Measurements from ENCODE around the gene SRP14. TPM values are rescaled to one million over a fixed set of nuclear protein-coding genes. Genes with fewer than 3 reads are reported as not detected.
"Not testable (repeated sequence)": the region's sequence is repeated elsewhere in the genome, so short reads cannot be mapped to it uniquely, and the experiment has no call there.

SRP14 gene
- total RNA-seq, 2 experiments from 2014 or later = 195 to 206 TPM

DNA sequence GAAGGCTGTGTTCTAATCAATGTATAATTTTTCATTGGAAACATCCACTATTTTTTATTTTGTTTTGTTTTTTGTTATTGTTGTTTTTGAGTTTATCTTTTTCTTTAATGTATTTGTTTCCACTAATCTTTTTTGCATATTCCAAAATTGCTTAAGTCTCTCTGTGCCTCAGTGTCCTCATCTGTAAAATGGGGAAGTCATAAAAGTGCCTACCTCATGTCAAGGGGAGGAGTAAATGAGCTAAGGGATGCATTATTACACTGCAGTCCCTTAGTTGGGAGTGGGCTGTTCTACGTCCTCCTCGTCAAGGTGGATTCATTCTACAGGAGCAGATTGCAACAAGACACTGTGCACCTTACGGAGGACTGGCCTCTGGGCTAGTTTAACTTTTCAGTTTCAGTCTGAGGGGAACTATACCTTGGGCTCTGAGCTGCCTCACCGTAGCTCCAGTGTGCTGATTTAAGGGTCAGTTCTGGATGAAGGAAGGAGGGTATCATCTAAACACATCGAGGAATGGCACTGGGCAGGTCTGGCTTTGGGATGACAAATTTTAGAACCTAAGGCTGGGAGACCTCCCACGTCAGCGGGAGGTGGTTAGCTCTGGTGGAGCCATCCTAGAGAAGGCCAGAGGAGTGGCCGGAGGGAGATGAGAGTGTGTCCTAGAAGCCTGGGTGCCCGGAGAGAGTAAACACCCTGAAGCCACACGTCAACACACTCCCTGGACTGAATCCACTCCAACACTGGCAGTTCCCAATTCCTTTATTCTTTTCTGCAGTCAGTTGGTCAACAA lies 5.1 kb upstream of the SRP14 start:
- POLR2A ChIA-PET = no interaction called here
- CTCF ChIA-PET = interaction anchor here (0.8 to 1.2 kb wide), 4 partner anchors 59 to 231 kb away, joined by 3 read pairs; no protein-coding TSS in a partner anchor

- CTCF ChIA-PET = no interaction called here
- POLR2A ChIA-PET = interaction anchor here (0.9 kb wide), 1 partner anchor 57 kb away, joined by 3 read pairs; no protein-coding TSS in a partner anchor
Observed at GRCh38 chr15:40042791-40043320, 3.9 kb upstream of the SRP14 start.

GRCh38 chr15:40040770-40041169 lies 1.8 kb upstream of the SRP14 start:
- POLR2A ChIA-PET = no interaction called here
- CTCF ChIA-PET = interaction anchor here (1.0 to 2.9 kb wide), 4 partner anchors 61 to 234 kb away, joined by 3 to 11 read pairs (median 5); partner anchors contain the start of gene BMF

DNA sequence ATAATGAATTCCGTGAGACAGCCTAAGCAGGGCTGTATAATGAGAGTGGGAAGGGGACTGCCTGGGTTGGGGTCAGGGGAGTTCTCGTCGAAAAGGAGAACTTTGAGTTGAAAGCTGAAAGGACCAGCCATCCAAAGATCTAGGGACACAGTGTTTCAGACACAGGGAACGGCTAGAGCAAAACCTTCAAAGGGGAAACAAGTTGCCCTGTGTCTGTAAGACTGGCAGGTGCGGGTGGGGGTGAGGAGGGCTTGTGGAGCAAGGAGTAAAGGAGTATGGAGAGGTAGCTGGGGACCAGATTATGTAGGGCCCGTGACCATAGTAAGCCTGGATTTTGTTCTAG lies 1.3 kb upstream of the SRP14 start:
- CTCF ChIA-PET = interaction anchor here (0.9 to 2.9 kb wide), 7 partner anchors 61 to 329 kb away, joined by 3 to 11 read pairs (median 4); partner anchors contain the start of gene BMF

GRCh38 chr15:40038275-40038637 lies 725 bp downstream of the SRP14 start:
- CTCF ChIA-PET = interaction anchor here (0.9 to 2.1 kb wide), 5 partner anchors 9 to 236 kb away, joined by 3 to 9 read pairs (median 6); partner anchors contain the start of gene BMF
- POLR2A ChIA-PET = interaction anchor here (0.6 to 1.0 kb wide), 2 partner anchors 10 to 105 kb away, joined by 6 to 8 read pairs; no protein-coding TSS in a partner anchor

More for the DNA sequence above, 1.3 kb upstream of the SRP14 start:
- POLR2A ChIA-PET = interaction anchor here (0.9 to 1.3 kb wide), 2 partner anchors 62 to 122 kb away, joined by 3 to 4 read pairs; no protein-coding TSS in a partner anchor

- ChIA-PET CTCF (interaction anchor here (0.8 to 2.1 kb wide), 5 partner anchors 10 to 237 kb away, joined by 3 to 8 read pairs (median 6); partner anchors contain the start of gene BMF), POLR2A (interaction anchor here (1.0 kb wide), 1 partner anchor 11 kb away, joined by 6 read pairs; no protein-coding TSS in a partner anchor)
Observed at GRCh38 chr15:40037721-40038120, 1.3 kb downstream of the SRP14 start.

DNA sequence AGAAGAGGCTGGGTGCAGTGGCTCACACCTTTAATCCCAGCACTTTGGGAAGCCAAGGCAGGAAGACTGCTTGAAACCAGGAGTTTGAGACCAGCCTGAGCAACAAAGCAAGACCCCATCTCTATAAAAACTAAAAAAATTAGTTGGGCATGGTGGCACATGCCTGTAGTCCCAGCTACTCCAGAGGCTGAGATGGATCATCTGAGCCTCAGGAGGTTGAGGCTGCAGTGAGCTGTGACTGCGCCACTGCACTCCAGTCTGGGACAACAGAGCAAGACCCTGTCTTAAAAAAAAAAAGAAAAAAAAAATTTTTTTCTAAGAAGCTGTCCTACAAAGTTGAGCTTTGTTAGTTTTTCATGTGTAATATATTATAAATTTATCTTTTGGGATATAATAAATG lies 3.8 kb downstream of the SRP14 start:
- POLR2A ChIA-PET = not testable (repeated sequence)
- CTCF ChIA-PET = interaction anchor here (1.0 kb wide), 1 partner anchor 71 kb away, joined by 3 read pairs; no protein-coding TSS in a partner anchor

DNA sequence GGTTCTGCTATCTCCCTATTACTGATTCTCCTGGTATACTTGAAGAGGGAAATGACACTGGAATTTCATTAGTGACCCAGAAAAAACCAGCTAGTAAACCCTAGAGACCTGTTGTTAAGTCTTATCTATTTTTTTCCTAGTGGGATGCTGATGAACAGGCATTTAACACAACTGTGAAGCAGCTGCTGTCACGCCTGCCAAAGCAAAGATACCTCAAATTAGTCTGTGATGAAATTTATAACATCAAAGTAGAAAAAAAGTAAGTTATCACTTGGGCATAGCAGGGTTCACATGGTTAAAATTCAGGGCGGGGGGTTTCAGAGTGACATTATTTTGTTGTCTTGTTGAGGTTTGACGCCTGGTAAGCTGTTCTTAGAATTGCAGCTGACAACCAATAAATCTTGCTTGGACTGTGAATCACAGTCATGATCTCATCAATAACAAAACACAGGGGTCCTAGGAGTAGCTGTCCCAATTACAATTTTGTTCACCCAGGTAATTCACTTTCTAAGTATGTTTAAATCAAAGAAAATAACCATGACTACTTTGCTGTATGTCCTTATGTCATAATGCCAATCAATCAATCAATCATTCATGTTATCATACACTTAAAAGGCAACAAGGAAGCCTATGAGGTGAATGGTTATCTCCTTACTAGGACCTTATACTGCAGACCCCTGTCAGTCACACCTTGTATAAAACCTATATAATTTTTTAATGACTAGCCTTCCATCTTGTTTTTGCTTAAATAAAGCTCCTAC lies 4.6 kb downstream of the SRP14 start:
- ChIA-PET POLR2A (no interaction called here), CTCF (interaction anchor here (1.0 to 1.5 kb wide), 2 partner anchors 11 to 241 kb away, joined by 3 read pairs; no protein-coding TSS in a partner anchor)

GRCh38 chr15:40032125-40032839 lies 6.7 kb downstream of the SRP14 start:
- ChIA-PET CTCF (interaction anchor here (0.7 to 1.3 kb wide), 3 partner anchors 73 to 247 kb away, joined by 3 read pairs; no protein-coding TSS in a partner anchor), POLR2A (no interaction called here)

DNA sequence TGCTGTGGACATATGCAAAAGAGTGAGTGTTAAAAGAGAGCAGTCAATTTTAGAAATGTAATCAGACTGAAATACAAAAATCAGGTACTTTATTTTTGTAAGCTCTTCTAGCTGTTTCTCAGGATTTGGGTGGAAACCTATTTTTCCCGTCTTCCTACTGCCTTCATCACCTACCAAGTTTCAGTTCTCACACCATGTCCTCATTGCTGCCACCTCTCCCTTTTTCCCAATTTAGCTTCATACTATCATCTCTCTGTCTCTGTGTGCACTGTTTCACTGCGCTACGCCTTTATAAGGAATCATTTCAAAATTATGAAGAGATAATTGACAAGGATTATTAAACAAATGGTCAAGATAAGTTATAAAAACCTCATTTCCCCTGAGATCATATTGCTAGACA lies 7.7 kb downstream of the SRP14 start:
- POLR2A ChIA-PET = no interaction called here
- CTCF ChIA-PET = interaction anchor here (0.7 kb wide), 1 partner anchor 242 kb away, joined by 3 read pairs; no protein-coding TSS in a partner anchor

DNA sequence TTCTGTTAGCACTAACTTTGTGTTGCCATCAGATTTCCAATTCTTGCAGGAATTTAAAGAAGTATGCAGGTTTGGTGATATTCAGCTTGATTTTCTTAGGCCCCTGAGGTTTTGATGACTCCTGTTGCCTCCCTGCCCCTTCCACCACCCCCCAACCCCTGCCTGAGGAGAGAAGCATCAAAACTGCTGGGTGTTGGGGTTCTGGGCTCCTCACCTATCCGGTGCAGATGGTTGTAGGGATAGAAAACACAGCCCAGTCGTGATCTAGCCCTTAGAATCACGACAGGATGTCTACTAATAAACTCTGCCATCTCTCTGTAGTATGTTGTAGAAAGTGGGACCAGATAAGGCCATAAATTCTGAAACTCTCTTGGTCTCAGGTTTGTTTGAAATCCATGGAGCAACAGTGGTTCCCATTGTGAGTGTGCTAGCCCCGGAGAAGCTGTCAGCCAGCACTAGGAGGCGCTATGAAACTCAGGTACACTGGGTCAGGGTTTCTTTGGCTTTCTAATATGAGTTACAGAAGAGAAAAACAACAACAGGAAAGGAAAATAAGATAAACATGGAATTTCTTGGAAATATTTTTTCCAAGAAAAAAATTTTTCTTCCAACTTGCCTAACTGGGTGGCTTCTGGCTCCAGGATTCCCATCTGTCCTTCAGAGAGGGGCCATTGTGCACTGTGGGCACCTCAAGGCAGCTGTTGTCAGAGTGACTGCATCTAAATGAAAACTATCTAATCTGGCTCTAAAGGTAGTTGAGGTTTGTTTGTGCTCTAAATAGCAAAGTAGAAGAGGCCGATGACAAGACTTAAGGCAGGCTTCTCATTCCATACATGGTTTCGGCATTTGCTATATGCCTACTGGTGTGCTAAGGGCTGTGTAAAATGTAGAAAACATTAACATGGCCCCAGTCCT lies 8.7 kb downstream of the SRP14 start:
- POLR2A ChIA-PET = no interaction called here
- CTCF ChIA-PET = interaction anchor here (1.4 kb wide), 1 partner anchor 245 kb away, joined by 3 read pairs; no protein-coding TSS in a partner anchor

GRCh38 chr15:40028853-40029252 lies 10.1 kb downstream of the SRP14 start:
- CTCF ChIA-PET = interaction anchor here (1.4 kb wide), 1 partner anchor 246 kb away, joined by 3 read pairs; no protein-coding TSS in a partner anchor
- POLR2A ChIA-PET = no interaction called here

DNA sequence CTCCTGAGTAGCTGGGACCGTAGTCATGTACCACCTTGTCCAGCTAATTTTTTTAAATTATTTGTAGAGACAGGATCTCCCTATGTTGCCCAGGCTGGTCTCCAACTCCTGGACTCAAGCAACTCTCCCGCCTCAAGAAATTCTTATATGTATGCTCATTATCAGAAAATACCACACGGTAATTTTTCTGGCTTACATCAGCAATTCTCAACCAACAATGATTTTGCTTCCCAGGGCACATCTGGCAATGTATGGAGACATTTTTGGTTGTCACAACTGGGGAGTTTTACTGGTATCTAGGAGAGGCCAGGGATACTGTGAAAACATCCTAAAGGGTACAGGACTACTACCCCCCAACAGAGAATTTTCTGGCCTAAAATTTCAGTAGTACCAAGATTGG lies 10.8 kb downstream of the SRP14 start:
- ChIA-PET CTCF (no interaction called here), POLR2A (no interaction called here)

GRCh38 chr15:40016224-40016865 lies 22.6 kb downstream of the SRP14 start:
- ChIA-PET CTCF (interaction anchor here (0.6 kb wide), 1 partner anchor 128 kb away, joined by 5 read pairs; no protein-coding TSS in a partner anchor), POLR2A (no interaction called here)

GRCh38 chr15:40014390-40014789 lies 24.6 kb downstream of the SRP14 start:
- ChIA-PET POLR2A (no interaction called here), CTCF (no interaction called here)

- POLR2A ChIA-PET = not testable (repeated sequence)
Observed at GRCh38 chr15:40013372-40013771, 25.6 kb downstream of the SRP14 start.

GRCh38 chr15:40011303-40011702 lies 27.7 kb downstream of the SRP14 start:
- POLR2A ChIA-PET = no interaction called here
- CTCF ChIA-PET = no interaction called here

More at GRCh38 chr15:40013372-40013771, 25.6 kb downstream of the SRP14 start:
- CTCF ChIA-PET = not testable (repeated sequence)

DNA sequence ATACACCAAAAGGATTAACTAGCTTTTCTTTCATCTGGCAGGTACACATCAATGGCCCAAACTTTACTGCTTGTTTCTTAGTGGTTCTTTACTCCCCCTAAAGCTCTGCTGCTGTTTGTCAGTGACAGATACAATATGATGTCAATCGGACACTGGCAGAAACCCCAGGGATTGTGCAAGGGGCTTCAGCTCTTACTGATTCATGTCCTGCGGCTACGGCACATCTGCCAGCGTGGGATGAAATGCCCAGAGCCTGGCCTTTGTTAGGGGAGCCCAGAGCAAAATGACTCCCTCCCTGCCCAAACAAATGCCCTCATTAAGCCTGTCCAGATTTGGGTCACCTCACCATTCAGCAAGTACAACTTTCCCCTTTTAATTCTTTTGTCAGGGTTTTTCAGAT lies 28.3 kb downstream of the SRP14 start:
- CTCF ChIA-PET = no interaction called here

More for the DNA sequence above, 28.3 kb downstream of the SRP14 start:
- POLR2A ChIA-PET = no interaction called here
